Activated CD8-positive, alpha-beta T cell treated with anti-CD3 and anti-CD28 coated beads for 36 hours (primary cell): Measurements from ENCODE around the gene ADGRG6. TPM values are rescaled to one million over a fixed set of nuclear protein-coding genes. Genes with fewer than 3 reads are reported as not detected.

ENCODE experiments used
- ATAC-seq: fragments of 200-7000 bp; cut with Tn5 transposase; one replicate; pipeline ENCODE4 v1.10.0; 2021; ENCODE audit warnings: mild to moderate bottlenecking, moderate library complexity
- CTCF ChIA-PET: fragments of 350-600 bp; sonication (Branson Sonifier 250); formaldehyde crosslinking; loops from one replicate; lab custom pipeline; 2021; ENCODE audit warnings: antibody characterized with exemption; lab: Charles Lee
- POLR2A ChIA-PET: fragments of 350-600 bp; sonication (Branson Sonifier 250); formaldehyde crosslinking; loops from one replicate; lab custom pipeline; 2021; ENCODE audit warnings: antibody characterized with exemption; lab: Charles Lee
- DNase-seq: peaks from one replicate; pipeline ENCODE4 v3.0.0-alpha.2; 2020
- H3K27ac Mint-ChIP-seq: one replicate; pipeline ENCODE4 v1.8.0; 2021; ENCODE audit warnings: mild to moderate bottlenecking, mixed read lengths
- H3K27me3 Mint-ChIP-seq: one replicate; pipeline ENCODE4 v1.8.0; 2021; ENCODE audit warnings: mixed read lengths
- H3K36me3 Mint-ChIP-seq: one replicate; pipeline ENCODE4 v1.8.0; 2021; ENCODE audit warnings: low read depth, mixed read lengths
- H3K4me1 Mint-ChIP-seq: one replicate; pipeline ENCODE4 v1.8.0; 2021; ENCODE audit warnings: low read depth, mixed read lengths
- H3K4me3 Mint-ChIP-seq: one replicate; pipeline ENCODE4 v1.8.0; 2021; ENCODE audit warnings: mild to moderate bottlenecking, moderate library complexity, mixed read lengths
- H3K9me3 Mint-ChIP-seq: one replicate; pipeline ENCODE4 v1.8.0; 2021; ENCODE audit warnings: mixed read lengths
- CTCF ChIP-seq: fragments of 200-600 bp; IDR thresholded peaks from one replicate; pipeline ENCODE4 v1.8.0; 2022; ENCODE audit warnings: antibody characterized with exemption, mild to moderate bottlenecking
- intact Hi-C: fragments of 100-400 bp; cut with micrococcal nuclease; formaldehyde crosslinking; loops from one replicate; pipeline ENCODE4 v1.10.0; 2022
- total RNA-seq, 2 experiments: library from RNA; stranded (reverse); gene quantifications; one replicate each; pipeline ENCODE4 v1.2.3, GENCODE V29; 2021

ADGRG6 gene
- total RNA-seq, 2 experiments from 2014 or later, result 1.3 to 1.5 TPM

- Mint-ChIP-seq H3K36me3 (no peaks in the 10 kb centered on the region), H3K27me3 (no peaks in the 10 kb centered on the region)
Measured at GRCh38 chr6:142469220-142469619, 167.4 kb downstream of the ADGRG6 start.

GRCh38 chr6:142470421-142470820 lies 168.6 kb downstream of the ADGRG6 start:
- DNase-seq (no peak), ATAC-seq (no peak)
- no peak for TF ChIP-seq CTCF
- intact Hi-C loops, result loop anchor here (10.0 kb wide), 3 partner anchors 474 to 954 kb away; partner anchors contain the start of gene HIVEP2
- Mint-ChIP-seq H3K27ac (no peak overlapping the region), H3K36me3 (no peaks in the 10 kb centered on the region), H3K4me1 (peaks cover 2% of the 10 kb centered on the region), H3K4me3 (no peak overlapping the region), H3K9me3 (no peaks in the 10 kb centered on the region), H3K27me3 (no peaks in the 10 kb centered on the region)
- CTCF ChIA-PET, result no interaction called here
- POLR2A ChIA-PET, result no interaction called here

More at GRCh38 chr6:142469220-142469619, 167.4 kb downstream of the ADGRG6 start:
- no peaks in the 10 kb centered on the region for H3K4me1 Mint-ChIP-seq
- H3K4me3 Mint-ChIP-seq, result no peak overlapping the region
- ChIA-PET CTCF (no interaction called here), POLR2A (interaction anchor here (0.7 kb wide), 1 partner anchor 21 kb away, joined by 4 read pairs; no protein-coding TSS in a partner anchor)
- H3K27ac Mint-ChIP-seq, result no peak overlapping the region
- intact Hi-C loops, result no loop called here
- ATAC-seq (peak; percentile 39), DNase-seq (no peak)
- no peaks in the 10 kb centered on the region for H3K9me3 Mint-ChIP-seq
- no peak for TF ChIP-seq CTCF

- POLR2A ChIA-PET, result no interaction called here
- H3K36me3 Mint-ChIP-seq, result no peaks in the 10 kb centered on the region
- no peak for DNase-seq
- peaks cover 5% of the 10 kb centered on the region for H3K4me1 Mint-ChIP-seq
- H3K27me3 Mint-ChIP-seq, result no peaks in the 10 kb centered on the region
- no peak for ATAC-seq
- peaks cover 1% of the 10 kb centered on the region for H3K9me3 Mint-ChIP-seq
- no peak overlapping the region for H3K4me3 Mint-ChIP-seq
- no peak overlapping the region for H3K27ac Mint-ChIP-seq
- intact Hi-C loops, result loop anchor here (5.0 to 10.0 kb wide), 4 partner anchors 208 to 950 kb away; partner anchors contain the start of gene HIVEP2
- CTCF ChIA-PET, result interaction anchor here (0.6 to 3.8 kb wide), 72 partner anchors 8 to 1539 kb away, joined by 3 to 34 read pairs (median 4); no protein-coding TSS in a partner anchor
- TF ChIP-seq CTCF, result peak; percentile 90
Measured at GRCh38 chr6:142474531-142475289, 172.9 kb downstream of the ADGRG6 start.

GRCh38 chr6:142476452-142476851 lies 174.6 kb downstream of the ADGRG6 start:
- H3K9me3 Mint-ChIP-seq, result peaks cover 1% of the 10 kb centered on the region
- peaks cover 5% of the 10 kb centered on the region for H3K4me1 Mint-ChIP-seq
- H3K36me3 Mint-ChIP-seq, result no peaks in the 10 kb centered on the region
- ChIA-PET CTCF (interaction anchor here (2.7 to 3.8 kb wide), 2 partner anchors 216 to 950 kb away, joined by 13 to 34 read pairs; no protein-coding TSS in a partner anchor), POLR2A (no interaction called here)
- ATAC-seq (no peak), DNase-seq (no peak)
- no peak overlapping the region for H3K4me3 Mint-ChIP-seq
- TF ChIP-seq CTCF, result no peak
- no peaks in the 10 kb centered on the region for H3K27me3 Mint-ChIP-seq
- no peak overlapping the region for H3K27ac Mint-ChIP-seq
- intact Hi-C loops, result loop anchor here (5.0 to 10.0 kb wide), 4 partner anchors 206 to 948 kb away; partner anchors contain the start of gene HIVEP2

GRCh38 chr6:142478117-142478516 lies 176.3 kb downstream of the ADGRG6 start:
- no peak for TF ChIP-seq CTCF
- POLR2A ChIA-PET, result no interaction called here
- DNase-seq (peak; percentile 58), ATAC-seq (peak; percentile 65)
- H3K9me3 Mint-ChIP-seq, result peaks cover 1% of the 10 kb centered on the region
- peaks cover 5% of the 10 kb centered on the region for H3K4me1 Mint-ChIP-seq
- H3K27ac Mint-ChIP-seq, result no peak overlapping the region
- intact Hi-C loops, result loop anchor here (5.0 to 10.0 kb wide), 4 partner anchors 204 to 947 kb away; partner anchors contain the start of gene HIVEP2
- no peaks in the 10 kb centered on the region for H3K27me3 Mint-ChIP-seq
- H3K4me3 Mint-ChIP-seq, result no peak overlapping the region
- CTCF ChIA-PET, result interaction anchor here (1.1 to 2.0 kb wide), 3 partner anchors 88 to 949 kb away, joined by 4 to 6 read pairs (median 4); no protein-coding TSS in a partner anchor
- no peaks in the 10 kb centered on the region for H3K36me3 Mint-ChIP-seq
